ENCODE data around the gene OSM.

DNA sequence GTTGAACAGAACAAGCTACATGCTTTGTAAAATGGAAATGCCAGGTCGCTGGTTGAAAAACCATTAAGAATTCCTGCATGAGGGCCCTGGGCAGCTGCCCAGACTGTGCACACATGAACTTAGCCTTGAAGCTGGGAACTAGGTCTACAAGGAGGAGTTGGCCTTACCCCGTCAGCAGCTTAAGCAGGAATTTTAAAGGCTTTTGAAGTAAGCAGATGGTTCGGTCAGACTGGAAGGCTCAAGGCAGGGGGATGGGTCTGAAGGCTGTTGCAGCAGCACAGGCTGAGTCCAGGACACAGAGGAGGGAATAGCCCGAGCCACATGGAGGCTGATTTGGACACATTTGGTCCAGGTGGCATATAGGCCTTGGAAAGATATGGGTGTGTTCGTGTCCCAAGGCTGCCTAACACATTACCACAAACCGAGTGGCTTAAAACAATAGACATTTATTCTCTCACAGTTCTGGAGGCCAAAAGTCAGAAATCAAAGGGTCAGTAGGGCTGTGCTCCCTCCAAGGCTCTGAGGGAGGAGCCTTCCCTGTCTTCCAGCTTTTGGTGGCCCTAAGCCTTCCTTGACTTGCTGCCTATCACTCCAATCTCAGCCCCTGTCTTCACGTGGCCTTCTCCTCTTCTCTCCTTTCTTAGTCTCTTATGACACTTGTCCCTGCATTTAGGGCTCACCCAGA is 31.7 kb downstream of the OSM start:
- no peak for TF ChIP-seq ZNF292 (tag by site-specific recombination; IDR thresholded peaks at IDR 0.05; ENCODE audit: borderline replicate concordance, low read depth)
- TF ChIP-seq, protein P1, sequence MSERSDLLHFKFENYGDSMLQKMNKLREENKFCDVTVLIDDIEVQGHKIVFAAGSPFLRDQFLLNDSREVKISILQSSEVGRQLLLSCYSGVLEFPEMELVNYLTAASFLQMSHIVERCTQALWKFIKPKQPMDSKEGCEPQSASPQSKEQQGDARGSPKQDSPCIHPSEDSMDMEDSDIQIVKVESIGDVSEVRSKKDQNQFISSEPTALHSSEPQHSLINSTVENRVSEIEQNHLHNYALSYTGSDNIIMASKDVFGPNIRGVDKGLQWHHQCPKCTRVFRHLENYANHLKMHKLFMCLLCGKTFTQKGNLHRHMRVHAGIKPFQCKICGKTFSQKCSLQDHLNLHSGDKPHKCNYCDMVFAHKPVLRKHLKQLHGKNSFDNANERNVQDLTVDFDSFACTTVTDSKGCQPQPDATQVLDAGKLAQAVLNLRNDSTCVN (tag by site-specific recombination; optimal IDR thresholded peaks at IDR 0.05): no peak
- no peak for TF ChIP-seq IKZF3 (tag by site-specific recombination; IDR thresholded peaks at IDR 0.05)
- TF ChIP-seq, protein P2, sequence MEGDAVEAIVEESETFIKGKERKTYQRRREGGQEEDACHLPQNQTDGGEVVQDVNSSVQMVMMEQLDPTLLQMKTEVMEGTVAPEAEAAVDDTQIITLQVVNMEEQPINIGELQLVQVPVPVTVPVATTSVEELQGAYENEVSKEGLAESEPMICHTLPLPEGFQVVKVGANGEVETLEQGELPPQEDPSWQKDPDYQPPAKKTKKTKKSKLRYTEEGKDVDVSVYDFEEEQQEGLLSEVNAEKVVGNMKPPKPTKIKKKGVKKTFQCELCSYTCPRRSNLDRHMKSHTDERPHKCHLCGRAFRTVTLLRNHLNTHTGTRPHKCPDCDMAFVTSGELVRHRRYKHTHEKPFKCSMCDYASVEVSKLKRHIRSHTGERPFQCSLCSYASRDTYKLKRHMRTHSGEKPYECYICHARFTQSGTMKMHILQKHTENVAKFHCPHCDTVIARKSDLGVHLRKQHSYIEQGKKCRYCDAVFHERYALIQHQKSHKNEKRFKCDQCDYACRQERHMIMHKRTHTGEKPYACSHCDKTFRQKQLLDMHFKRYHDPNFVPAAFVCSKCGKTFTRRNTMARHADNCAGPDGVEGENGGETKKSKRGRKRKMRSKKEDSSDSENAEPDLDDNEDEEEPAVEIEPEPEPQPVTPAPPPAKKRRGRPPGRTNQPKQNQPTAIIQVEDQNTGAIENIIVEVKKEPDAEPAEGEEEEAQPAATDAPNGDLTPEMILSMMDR (tag by site-specific recombination; IDR thresholded peaks at IDR 0.05): no peak
- TF ChIP-seq TCF7L2 (IDR thresholded peaks at IDR 0.05; ENCODE audit: borderline replicate concordance, low read depth, low read length): no peak
- TF ChIP-seq ZNF558 (tag by site-specific recombination; IDR thresholded peaks at IDR 0.05): no peak
- TF ChIP-seq, protein P3, sequence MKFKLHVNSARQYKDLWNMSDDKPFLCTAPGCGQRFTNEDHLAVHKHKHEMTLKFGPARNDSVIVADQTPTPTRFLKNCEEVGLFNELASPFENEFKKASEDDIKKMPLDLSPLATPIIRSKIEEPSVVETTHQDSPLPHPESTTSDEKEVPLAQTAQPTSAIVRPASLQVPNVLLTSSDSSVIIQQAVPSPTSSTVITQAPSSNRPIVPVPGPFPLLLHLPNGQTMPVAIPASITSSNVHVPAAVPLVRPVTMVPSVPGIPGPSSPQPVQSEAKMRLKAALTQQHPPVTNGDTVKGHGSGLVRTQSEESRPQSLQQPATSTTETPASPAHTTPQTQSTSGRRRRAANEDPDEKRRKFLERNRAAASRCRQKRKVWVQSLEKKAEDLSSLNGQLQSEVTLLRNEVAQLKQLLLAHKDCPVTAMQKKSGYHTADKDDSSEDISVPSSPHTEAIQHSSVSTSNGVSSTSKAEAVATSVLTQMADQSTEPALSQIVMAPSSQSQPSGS (tag by site-specific recombination; IDR thresholded peaks at IDR 0.05; ENCODE audit: low read depth): no peak
- TF ChIP-seq, protein P4, sequence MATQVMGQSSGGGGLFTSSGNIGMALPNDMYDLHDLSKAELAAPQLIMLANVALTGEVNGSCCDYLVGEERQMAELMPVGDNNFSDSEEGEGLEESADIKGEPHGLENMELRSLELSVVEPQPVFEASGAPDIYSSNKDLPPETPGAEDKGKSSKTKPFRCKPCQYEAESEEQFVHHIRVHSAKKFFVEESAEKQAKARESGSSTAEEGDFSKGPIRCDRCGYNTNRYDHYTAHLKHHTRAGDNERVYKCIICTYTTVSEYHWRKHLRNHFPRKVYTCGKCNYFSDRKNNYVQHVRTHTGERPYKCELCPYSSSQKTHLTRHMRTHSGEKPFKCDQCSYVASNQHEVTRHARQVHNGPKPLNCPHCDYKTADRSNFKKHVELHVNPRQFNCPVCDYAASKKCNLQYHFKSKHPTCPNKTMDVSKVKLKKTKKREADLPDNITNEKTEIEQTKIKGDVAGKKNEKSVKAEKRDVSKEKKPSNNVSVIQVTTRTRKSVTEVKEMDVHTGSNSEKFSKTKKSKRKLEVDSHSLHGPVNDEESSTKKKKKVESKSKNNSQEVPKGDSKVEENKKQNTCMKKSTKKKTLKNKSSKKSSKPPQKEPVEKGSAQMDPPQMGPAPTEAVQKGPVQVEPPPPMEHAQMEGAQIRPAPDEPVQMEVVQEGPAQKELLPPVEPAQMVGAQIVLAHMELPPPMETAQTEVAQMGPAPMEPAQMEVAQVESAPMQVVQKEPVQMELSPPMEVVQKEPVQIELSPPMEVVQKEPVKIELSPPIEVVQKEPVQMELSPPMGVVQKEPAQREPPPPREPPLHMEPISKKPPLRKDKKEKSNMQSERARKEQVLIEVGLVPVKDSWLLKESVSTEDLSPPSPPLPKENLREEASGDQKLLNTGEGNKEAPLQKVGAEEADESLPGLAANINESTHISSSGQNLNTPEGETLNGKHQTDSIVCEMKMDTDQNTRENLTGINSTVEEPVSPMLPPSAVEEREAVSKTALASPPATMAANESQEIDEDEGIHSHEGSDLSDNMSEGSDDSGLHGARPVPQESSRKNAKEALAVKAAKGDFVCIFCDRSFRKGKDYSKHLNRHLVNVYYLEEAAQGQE (tag by site-specific recombination; IDR thresholded peaks at IDR 0.05): no peak
- no peak for TF ChIP-seq ZNF24 (tag by site-specific recombination; IDR thresholded peaks at IDR 0.05)
- TF ChIP-seq GLIS2 (tag by site-specific recombination; IDR thresholded peaks at IDR 0.05): no peak
